ENCODE results near the gene KIF3B. TPM values are rescaled to one million over a fixed set of nuclear protein-coding genes. Genes with fewer than 3 reads are reported as not detected.
A peak's percentile ranks its signal among the peaks of the same experiment; 100 is the strongest.

KIF3B gene
- total and polyA plus RNA-seq, 2 of the 13 experiments (the other 11 are each of a cell fraction or from before 2014, with no cell fraction given), result 23.6 to 28.8 TPM

DNA sequence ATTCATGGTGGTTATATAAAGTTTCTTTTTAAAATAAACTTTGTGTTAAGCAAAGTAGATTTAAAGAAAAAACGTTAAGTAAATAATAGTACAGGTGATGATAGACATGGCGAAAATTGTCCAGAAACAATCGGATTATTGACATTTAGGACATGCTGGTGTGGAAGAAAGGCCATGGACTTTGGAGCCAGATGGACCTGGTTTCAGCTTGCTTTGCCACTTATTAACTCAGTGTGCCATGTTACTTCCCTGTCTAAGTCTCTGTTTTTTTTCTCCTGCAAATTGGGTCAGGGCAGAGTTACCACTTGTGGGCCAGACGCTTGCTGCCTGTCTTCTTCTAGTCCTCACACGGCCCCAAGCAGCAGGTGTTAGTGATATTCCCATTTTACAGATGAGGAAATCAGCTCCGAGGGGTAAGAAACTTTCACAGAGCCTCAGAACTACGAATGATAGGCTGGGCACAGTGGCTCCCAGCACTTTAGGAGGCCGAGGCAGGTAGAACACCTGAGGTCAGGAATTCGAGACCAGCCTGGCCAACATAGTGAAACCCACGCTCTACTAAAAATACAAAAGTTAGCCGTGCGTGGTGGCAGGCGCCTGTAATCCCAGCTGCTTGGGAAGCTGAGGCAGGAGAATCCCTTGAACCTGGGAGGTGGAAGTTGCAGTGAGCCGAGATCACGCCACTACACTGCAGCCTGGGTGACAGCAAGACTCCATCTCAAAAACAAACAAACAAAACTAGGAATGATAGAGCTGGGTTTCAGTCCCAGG, 12.4 kb downstream of the KIF3B start (continued):
- TF ChIP-seq SCMH1 (CRISPR knock-in tag; IDR thresholded peaks at IDR 0.05; ENCODE audit: borderline replicate concordance) (no peak), ZBTB1 (CRISPR knock-in tag; IDR thresholded peaks at IDR 0.05; ENCODE audit: borderline replicate concordance) (no peak), JUNB (CRISPR knock-in tag; IDR thresholded peaks at IDR 0.05; ENCODE audit: borderline replicate concordance) (no peak), SAFB2 (CRISPR knock-in tag; IDR thresholded peaks at IDR 0.05; ENCODE audit: borderline replicate concordance, low read depth) (peak; percentile 35; the same call in 1 of the 2 replicates), ZSCAN21 (CRISPR knock-in tag; IDR thresholded peaks at IDR 0.05; ENCODE audit: borderline replicate concordance) (no peak), ZBTB21 (CRISPR knock-in tag; IDR thresholded peaks at IDR 0.05) (no peak; the same call in 1 of the 2 replicates), DRAP1 (CRISPR knock-in tag; IDR thresholded peaks at IDR 0.05) (peak; percentile 85), ZNF451 (CRISPR knock-in tag; IDR thresholded peaks at IDR 0.05) (no peak), PRMT3 (CRISPR knock-in tag; IDR thresholded peaks at IDR 0.05; ENCODE audit: borderline replicate concordance, low read depth) (no peak), TEAD2 (CRISPR knock-in tag; IDR thresholded peaks at IDR 0.05) (no peak), ZNF782 (CRISPR knock-in tag; IDR thresholded peaks at IDR 0.05; ENCODE audit: borderline replicate concordance) (peak; percentile 16; the same call in 1 of the 2 replicates), HMGXB4 (CRISPR knock-in tag; IDR thresholded peaks at IDR 0.05; ENCODE audit: borderline replicate concordance in 1 of 2, low read depth in 1 of 2) (peak in 1 of 2 experiments; percentile 26; a peak in 1 of 4 replicates), MED8 (CRISPR knock-in tag; IDR thresholded peaks at IDR 0.05; ENCODE audit: insufficient replicate concordance) (no peak)
- TF ChIP-seq, protein P1, sequence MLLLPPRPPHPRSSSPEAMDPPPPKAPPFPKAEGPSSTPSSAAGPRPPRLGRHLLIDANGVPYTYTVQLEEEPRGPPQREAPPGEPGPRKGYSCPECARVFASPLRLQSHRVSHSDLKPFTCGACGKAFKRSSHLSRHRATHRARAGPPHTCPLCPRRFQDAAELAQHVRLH (CRISPR knock-in tag; IDR thresholded peaks at IDR 0.05; ENCODE audit: borderline replicate concordance, low read depth), result peak; percentile 88; the same call in 1 of the 2 replicates
- TF ChIP-seq, protein P2, sequence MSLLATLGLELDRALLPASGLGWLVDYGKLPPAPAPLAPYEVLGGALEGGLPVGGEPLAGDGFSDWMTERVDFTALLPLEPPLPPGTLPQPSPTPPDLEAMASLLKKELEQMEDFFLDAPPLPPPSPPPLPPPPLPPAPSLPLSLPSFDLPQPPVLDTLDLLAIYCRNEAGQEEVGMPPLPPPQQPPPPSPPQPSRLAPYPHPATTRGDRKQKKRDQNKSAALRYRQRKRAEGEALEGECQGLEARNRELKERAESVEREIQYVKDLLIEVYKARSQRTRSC (CRISPR knock-in tag; IDR thresholded peaks at IDR 0.05; ENCODE audit: low read depth), result no peak
- TF ChIP-seq, protein P3, sequence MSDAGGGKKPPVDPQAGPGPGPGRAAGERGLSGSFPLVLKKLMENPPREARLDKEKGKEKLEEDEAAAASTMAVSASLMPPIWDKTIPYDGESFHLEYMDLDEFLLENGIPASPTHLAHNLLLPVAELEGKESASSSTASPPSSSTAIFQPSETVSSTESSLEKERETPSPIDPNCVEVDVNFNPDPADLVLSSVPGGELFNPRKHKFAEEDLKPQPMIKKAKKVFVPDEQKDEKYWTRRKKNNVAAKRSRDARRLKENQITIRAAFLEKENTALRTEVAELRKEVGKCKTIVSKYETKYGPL (CRISPR knock-in tag; IDR thresholded peaks at IDR 0.05), result no peak; the same call in 1 of the 2 replicates
- TF ChIP-seq, protein P4, sequence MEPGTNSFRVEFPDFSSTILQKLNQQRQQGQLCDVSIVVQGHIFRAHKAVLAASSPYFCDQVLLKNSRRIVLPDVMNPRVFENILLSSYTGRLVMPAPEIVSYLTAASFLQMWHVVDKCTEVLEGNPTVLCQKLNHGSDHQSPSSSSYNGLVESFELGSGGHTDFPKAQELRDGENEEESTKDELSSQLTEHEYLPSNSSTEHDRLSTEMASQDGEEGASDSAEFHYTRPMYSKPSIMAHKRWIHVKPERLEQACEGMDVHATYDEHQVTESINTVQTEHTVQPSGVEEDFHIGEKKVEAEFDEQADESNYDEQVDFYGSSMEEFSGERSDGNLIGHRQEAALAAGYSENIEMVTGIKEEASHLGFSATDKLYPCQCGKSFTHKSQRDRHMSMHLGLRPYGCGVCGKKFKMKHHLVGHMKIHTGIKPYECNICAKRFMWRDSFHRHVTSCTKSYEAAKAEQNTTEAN (CRISPR knock-in tag; conservative IDR thresholded peaks at IDR 0.05), result peak; percentile 72; the same call in 1 of the 2 replicates
- TF ChIP-seq, protein P5, sequence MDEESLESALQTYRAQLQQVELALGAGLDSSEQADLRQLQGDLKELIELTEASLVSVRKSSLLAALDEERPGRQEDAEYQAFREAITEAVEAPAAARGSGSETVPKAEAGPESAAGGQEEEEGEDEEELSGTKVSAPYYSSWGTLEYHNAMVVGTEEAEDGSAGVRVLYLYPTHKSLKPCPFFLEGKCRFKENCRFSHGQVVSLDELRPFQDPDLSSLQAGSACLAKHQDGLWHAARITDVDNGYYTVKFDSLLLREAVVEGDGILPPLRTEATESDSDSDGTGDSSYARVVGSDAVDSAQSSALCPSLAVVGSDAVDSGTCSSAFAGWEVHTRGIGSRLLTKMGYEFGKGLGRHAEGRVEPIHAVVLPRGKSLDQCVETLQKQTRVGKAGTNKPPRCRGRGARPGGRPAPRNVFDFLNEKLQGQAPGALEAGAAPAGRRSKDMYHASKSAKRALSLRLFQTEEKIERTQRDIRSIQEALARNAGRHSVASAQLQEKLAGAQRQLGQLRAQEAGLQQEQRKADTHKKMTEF (CRISPR knock-in tag; IDR thresholded peaks at IDR 0.05), result peak; percentile 99
- TF ChIP-seq, protein P6, sequence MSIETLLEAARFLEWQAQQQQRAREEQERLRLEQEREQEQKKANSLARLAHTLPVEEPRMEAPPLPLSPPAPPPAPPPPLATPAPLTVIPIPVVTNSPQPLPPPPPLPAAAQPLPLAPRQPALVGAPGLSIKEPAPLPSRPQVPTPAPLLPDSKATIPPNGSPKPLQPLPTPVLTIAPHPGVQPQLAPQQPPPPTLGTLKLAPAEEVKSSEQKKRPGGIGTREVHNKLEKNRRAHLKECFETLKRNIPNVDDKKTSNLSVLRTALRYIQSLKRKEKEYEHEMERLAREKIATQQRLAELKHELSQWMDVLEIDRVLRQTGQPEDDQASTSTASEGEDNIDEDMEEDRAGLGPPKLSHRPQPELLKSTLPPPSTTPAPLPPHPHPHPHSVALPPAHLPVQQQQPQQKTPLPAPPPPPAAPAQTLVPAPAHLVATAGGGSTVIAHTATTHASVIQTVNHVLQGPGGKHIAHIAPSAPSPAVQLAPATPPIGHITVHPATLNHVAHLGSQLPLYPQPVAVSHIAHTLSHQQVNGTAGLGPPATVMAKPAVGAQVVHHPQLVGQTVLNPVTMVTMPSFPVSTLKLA (IDR thresholded peaks at IDR 0.05), result no peak
